ENCODE measurements around the gene CALHM5.

CALHM5 gene

DNA sequence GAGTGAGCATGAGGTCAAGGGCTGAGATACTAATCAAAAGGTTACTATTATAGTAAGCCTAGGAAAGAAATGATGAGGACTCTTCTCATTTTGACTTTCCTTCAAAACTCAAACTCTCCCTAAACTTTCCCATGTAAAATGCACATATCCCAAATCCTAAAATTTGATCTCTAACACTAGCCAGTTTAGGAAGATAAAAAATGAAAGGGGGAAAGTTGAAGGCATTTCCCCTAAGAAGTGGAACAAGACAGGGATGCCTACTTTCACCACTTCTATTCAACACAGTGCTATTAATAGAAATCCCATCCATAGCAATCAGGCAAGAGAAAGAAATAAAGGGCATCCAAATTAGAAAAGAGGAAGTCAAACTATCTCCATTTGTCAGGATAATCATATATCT lies 2.9 kb upstream of the CALHM5 start:
- DNase-seq (ENCODE audit: low spot score) = no peak

GRCh38 chr6:116512111-116512559 lies 696 bp downstream of the CALHM5 start:
- no peak for DNase-seq (ENCODE audit: low spot score)

GRCh38 chr6:116512734-116513133 lies 1.3 kb downstream of the CALHM5 start:
- DNase-seq (ENCODE audit: low spot score) = no peak

- DNase-seq (ENCODE audit: low spot score) = no peak
Measured at GRCh38 chr6:116513224-116513875, 1.9 kb downstream of the CALHM5 start.

GRCh38 chr6:116514111-116514510 lies 2.7 kb downstream of the CALHM5 start:
- no peak for DNase-seq (ENCODE audit: low spot score)

DNA sequence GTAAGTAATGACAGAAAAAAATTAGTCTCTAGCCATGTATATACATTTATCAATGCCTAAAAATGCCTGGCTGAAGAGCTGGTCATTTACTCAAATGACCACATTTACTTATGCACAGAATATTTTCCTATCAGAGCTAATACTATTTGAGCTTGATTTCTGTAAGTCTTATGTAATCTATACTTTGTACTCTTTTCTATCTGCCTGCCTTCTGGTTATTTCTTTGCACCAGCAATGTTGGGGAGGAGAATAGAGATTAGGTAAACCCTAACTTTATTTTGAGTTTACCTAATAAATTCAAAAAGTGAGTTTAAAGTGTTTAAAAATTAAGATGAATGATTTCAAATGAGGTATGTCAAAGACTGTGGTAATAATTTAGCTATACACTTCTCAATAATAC lies 3.7 kb downstream of the CALHM5 start:
- DNase-seq (ENCODE audit: low spot score) = no peak

- no peak for DNase-seq (ENCODE audit: low spot score)
Measured at GRCh38 chr6:116518621-116519368, 7.4 kb downstream of the CALHM5 start.

DNA sequence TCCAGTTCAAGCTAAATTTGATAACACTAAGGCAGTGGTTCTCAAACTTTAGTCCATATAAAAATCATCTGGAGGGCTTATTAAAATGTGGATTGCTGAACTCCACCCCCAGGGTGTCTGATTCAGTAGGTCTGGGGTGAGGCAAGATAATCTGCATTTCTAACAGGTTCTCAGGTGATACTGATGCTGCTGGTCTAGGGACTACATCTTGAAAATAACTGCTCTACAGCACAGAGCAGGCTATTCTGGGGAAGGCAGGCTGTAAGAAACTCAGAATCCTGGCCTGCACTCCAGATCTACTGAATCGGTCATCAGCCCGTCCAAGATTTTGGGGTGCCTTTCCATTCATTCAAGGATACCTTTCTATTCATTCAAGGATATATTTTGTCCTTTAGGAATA lies 11.5 kb downstream of the CALHM5 start:
- DNase-seq (ENCODE audit: low spot score) = no peak

DNA sequence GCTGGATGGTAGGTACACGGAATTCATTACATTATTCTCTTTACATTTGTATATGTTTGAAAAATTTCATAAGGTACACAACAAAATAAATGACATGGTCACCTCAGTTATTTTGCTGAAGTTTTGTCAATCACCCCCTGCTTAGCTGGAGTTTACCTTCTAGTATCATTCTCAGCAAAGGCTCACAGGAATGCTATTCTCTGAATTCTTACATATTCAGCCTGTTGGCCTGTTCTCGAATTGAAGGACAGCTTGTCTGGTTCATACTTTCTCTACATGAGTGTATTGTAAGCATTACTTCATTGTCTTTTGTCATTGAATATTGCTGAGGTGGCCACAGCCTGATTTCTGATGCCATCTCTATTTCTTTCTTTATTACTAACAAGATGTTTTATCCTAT lies 12.8 kb downstream of the CALHM5 start:
- no peak for DNase-seq (ENCODE audit: low spot score)

- no peak for DNase-seq (ENCODE audit: low spot score)
Measured at GRCh38 chr6:116528133-116528532, 16.7 kb downstream of the CALHM5 start.

- DNase-seq (ENCODE audit: low spot score) = no peak
Measured at GRCh38 chr6:116528780-116529179, 17.3 kb downstream of the CALHM5 start.

DNA sequence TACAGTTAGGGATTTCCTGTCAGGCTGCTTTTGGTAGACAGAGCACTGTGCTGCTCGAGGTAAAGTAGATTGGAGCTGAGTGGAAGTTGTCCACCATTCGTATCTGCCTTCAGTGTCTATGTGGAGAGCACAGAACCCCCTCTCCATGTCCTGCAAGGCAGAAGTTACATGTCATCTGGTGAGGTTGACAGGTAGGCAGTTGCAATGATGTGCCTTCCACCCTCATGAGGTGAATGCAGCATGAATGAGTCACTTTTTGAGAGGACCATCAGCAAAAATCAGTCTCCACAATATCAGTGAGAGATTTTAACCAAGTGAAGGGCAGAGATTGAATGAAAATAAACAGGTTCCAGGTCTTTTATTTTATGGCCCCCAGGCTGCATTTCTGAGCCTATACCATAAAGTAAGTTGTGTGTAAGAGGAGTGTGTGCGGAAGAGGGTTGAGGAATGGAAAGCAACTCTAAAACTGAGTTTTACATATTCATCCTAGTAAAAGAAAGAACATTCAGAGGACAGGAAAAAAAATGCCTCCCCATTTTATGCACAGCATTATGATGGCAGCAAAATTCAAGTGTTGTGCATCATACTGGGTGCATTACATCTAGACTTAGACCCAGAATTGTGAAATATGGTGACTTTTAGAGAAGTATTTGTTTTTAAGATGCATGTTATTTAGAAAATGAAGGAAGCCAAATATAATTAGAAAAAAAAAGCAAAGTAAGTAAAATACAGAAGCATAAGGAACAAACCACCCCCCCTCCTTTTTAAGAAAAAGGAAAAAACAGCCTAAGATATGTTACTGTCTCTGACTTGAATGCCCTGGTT lies 18.2 kb downstream of the CALHM5 start:
- DNase-seq (ENCODE audit: low spot score) = no peak

GRCh38 chr6:116530436-116530835 lies 19.0 kb downstream of the CALHM5 start:
- no peak for DNase-seq (ENCODE audit: low spot score)

GRCh38 chr6:116531675-116532570 lies 20.5 kb downstream of the CALHM5 start:
- DNase-seq (ENCODE audit: low spot score) = peak; percentile 73

DNA sequence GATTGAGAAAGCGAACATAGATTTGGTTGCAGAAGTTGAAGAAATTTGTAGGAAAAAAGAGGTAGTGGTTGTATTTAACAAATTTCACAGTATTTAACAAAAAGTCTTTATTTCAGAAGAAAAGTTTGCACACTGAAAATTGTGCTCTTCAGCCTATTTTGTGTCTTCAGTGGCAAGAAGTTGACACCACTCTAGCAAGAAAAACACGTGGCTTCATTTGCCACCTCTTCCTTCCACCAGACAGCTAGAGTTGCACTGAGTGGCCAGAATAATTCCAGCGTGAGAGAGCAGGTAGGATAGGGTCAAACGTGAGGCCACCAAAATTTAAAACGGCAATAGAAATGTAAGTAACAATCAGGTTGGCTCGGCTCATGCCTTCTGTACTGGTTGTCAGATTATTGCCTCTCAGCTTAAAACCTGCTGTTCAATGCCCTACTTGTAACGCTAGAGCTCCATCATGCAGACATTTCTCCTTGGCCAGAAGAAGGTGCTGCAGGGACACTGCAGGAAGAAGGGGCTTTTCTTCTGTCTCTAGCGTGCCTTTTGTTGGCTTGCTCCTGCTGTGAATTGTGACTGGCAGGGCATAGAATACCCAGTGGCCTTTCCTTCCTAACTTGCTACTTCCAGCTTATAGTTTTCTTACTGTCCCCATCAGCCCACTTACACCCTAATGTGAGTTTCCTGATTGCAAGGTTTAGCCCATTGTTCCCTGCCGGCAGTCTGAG lies 22.0 kb downstream of the CALHM5 start:
- DNase-seq (ENCODE audit: low spot score) = no peak

DNA sequence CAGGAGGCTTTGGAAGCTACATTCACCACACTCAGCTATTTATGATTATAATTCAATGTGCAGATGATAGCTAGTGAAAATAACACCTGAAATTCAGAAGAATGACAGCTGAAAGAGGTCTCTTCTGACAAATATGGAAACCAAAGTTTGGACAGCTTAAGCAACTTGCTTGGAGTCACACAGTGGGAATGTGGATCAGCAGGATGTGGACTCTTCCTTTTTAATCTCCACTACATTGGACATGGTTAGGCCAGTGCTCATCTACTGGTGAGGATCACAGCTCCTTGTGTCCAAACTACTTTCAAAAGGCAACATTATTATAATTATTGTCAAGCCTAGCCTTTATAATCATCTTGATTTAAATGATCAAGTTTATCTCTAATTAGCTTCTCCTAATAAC lies 23.7 kb downstream of the CALHM5 start:
- no peak for DNase-seq (ENCODE audit: low spot score)

DNA sequence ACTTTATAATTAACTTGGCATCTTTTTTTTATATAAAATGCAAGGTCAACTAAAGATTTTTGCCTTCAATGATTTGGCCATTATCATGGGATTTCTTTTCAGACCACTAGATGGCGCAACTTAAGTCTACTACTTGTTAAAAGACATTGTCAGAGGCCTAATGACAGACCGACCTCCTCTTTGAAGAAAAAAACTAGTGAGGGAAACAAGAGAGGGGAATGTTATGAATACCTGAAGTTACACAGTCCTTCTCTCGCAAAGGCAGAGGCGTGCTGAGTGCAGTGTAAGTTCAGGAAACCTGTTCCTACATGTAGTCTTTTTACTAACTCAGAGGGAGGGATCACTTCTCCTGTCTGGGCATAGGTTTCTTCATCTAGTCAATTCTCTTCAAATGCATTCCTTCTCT lies 24.8 kb downstream of the CALHM5 start:
- DNase-seq (ENCODE audit: low spot score) = peak; percentile 70

GRCh38 chr6:116542426-116542825 lies 31.0 kb downstream of the CALHM5 start:
- DNase-seq (ENCODE audit: low spot score) = no peak

- DNase-seq (ENCODE audit: low spot score) = no peak
Measured at GRCh38 chr6:116543149-116543548, 31.7 kb downstream of the CALHM5 start.

DNA sequence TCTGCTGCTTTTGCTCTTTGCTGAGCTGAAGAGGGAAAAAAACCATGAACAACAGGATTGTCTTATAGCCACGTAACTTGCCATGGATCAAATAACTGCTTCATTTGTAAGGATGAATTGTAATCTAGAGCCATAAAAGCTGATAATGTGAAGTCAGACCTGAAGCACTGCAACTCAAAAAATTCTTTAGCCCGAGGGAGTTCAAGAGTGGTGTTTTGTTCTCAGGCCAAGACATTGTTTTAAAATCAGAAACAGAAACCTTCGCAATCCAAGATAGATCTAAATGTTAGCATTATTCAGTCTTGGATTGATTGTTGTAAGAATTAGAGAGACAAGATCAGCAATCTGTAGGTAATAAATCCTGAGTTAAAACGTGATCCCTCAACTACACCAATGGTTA lies 34.2 kb downstream of the CALHM5 start, which contains the start of gene TRAPPC3L:
Gene TRAPPC3L, minus strand, starts transcription at position 34 of the 400 bp plus-strand sequence. CDS start 170 bp downstream, outside the sequence.
- DNase-seq (ENCODE audit: low spot score) = no peak

DNA sequence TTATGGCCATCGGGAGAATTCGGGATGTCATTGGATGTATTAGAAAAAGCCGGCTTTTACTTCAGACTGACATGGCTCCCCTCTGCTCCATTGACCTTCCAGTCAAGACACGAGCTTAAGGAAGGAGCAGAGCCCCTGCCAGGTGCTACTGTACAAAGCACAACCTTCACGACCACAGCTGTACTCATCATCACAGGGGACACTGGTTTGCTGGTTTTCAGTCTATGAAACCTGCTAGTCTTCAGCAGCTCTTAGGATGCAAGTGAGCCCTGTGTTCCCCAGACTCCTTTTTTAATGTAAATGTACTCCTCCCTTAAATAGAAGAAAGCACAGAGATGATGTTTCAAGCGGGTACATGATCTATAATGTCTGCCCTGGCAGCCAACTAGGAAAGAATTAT lies 35.9 kb downstream of the CALHM5 start:
- DNase-seq (ENCODE audit: low spot score) = no peak
